SU-DHL-6 (cell line): Measurements from ENCODE around the gene TBX6.

Experiments
- H2AFZ ChIP-seq: fragments of 200-600 bp; sonication (generic); 2 replicates; pipeline ENCODE4 v1.6.1; 2014; ENCODE audit warnings: low read depth, mild to moderate bottlenecking, moderate library complexity, mixed read lengths, antibody characterized with exemption, low read length; ENCODE audit not compliant: severe bottlenecking
- H3F3A ChIP-seq: fragments of 200-600 bp; shearing (Covaris generic); 2 replicates; pipeline ENCODE4 v1.6.0; 2016; ENCODE audit warnings: antibody characterized with exemption, mild to moderate bottlenecking; ENCODE audit not compliant: insufficient read depth
- H3K27ac ChIP-seq: fragments of 200-600 bp; sonication (generic); 2 replicates; pipeline ENCODE4 v1.5.1; 2016; ENCODE audit warnings: low read depth, mild to moderate bottlenecking, low read length, moderate library complexity, mixed read lengths
- H3K27me3 ChIP-seq: fragments of 200-600 bp; sonication (generic), shearing (Covaris generic); 2 replicates; pipeline ENCODE4 v1.6.0; 2014; ENCODE audit warnings: mild to moderate bottlenecking, low read length
- H3K36me3 ChIP-seq: fragments of 200-600 bp; sonication (generic); 2 replicates; pipeline ENCODE4 v1.6.1; 2014; ENCODE audit warnings: mild to moderate bottlenecking, low read length, mixed read lengths
- H3K4me2 ChIP-seq: fragments of 300-600, 200-600 bp; shearing (Covaris generic), sonication (generic); 2 replicates; pipeline ENCODE4 v1.6.0; 2014; ENCODE audit warnings: low read length, low read depth, mild to moderate bottlenecking; ENCODE audit not compliant: poor library complexity, severe bottlenecking
- H3K4me3 ChIP-seq: fragments of 200-600 bp; sonication (generic); 2 replicates; pipeline ENCODE4 v1.5.1; 2014; ENCODE audit warnings: antibody characterized with exemption, low read length, mild to moderate bottlenecking, mixed read lengths; ENCODE audit not compliant: insufficient read depth, poor library complexity, severe bottlenecking
- H3K79me2 ChIP-seq: fragments of 200-600 bp; sonication (generic); 2 replicates; pipeline ENCODE4 v1.6.1; 2014; ENCODE audit warnings: mild to moderate bottlenecking, low read length, moderate library complexity; ENCODE audit not compliant: insufficient read depth
- H3K9ac ChIP-seq: fragments of 200-600 bp; sonication (generic); 2 replicates; pipeline ENCODE4 v1.7.0; 2014; ENCODE audit warnings: mild to moderate bottlenecking, low read length
- H3K9me2 ChIP-seq: fragments of 200-600 bp; sonication (generic); replicated peaks from 2 replicates; pipeline ENCODE4 v1.6.1; 2014; ENCODE audit warnings: low read length; ENCODE audit not compliant: insufficient read depth
- H3K9me3 ChIP-seq: fragments of 200-600 bp; sonication (generic); 2 replicates; pipeline ENCODE4 v1.6.1; 2014; ENCODE audit warnings: low read length, mixed read lengths; ENCODE audit not compliant: insufficient read depth
- H4K20me1 ChIP-seq: fragments of 200-600 bp; sonication (generic); 2 replicates; pipeline ENCODE4 v1.6.1; 2014; ENCODE audit warnings: low read depth, mild to moderate bottlenecking, antibody characterized with exemption, low read length, moderate library complexity, mixed read lengths
- CTCF ChIP-seq: fragments of 200-600 bp; sonication (generic); IDR thresholded peaks from one replicate; pipeline ENCODE4 v1.5.1; 2017; ENCODE audit warnings: antibody characterized with exemption, mild to moderate bottlenecking, low read length, moderate library complexity; ENCODE audit not compliant: insufficient read depth, poor library complexity, severe bottlenecking
- EZH2phosphoT487 ChIP-seq: fragments of 200-600 bp; sonication (generic), shearing (Covaris generic); conservative IDR thresholded peaks from 2 replicates; pipeline ENCODE4 v1.6.1; 2018; ENCODE audit warnings: mild to moderate bottlenecking, antibody characterized with exemption, low read length, moderate library complexity, mixed read lengths

Gene TBX6

GRCh38 chr16:30064729-30065101 is 27.0 kb downstream of the TBX6 start:
- H3K27me3 ChIP-seq = no peaks in the 10 kb centered on the region
- peak overlapping the region; percentile 84 for H3K4me3 ChIP-seq
- H3F3A ChIP-seq = no peaks in the 10 kb centered on the region; the same call in 1 of the 2 replicates
- no peak overlapping the region for H2AFZ ChIP-seq
- peak overlapping the region; percentile 87 for H3K4me2 ChIP-seq
- no peaks in the 10 kb centered on the region for H3K9me2 ChIP-seq
- peaks cover 34% of the 10 kb centered on the region for H3K79me2 ChIP-seq
- no peaks in the 10 kb centered on the region for H3K9me3 ChIP-seq
- peaks cover 12% of the 10 kb centered on the region for H3K36me3 ChIP-seq
- H3K27ac ChIP-seq = peak overlapping the region; percentile 97
- no peaks in the 10 kb centered on the region; the same call in 1 of the 2 replicates for H4K20me1 ChIP-seq
- H3K9ac ChIP-seq = peak overlapping the region; percentile 98
- TF ChIP-seq CTCF (no peak), EZH2phosphoT487 (no peak)

GRCh38 chr16:30063893-30064728 is 27.6 kb downstream of the TBX6 start:
- Histone ChIP-seq H3K79me2 (peaks cover 33% of the 10 kb centered on the region), H3K9me2 (no peaks in the 10 kb centered on the region), H3K4me2 (peak overlapping the region; percentile 87), H3K27me3 (no peaks in the 10 kb centered on the region), H3K27ac (peak overlapping the region; percentile 97), H3K9me3 (no peaks in the 10 kb centered on the region), H3K4me3 (peak overlapping the region; percentile 84), H4K20me1 (no peaks in the 10 kb centered on the region; the same call in 1 of the 2 replicates), H3F3A (no peaks in the 10 kb centered on the region), H2AFZ (peak overlapping the region; percentile 21), H3K36me3 (peaks cover 12% of the 10 kb centered on the region), H3K9ac (peak overlapping the region; percentile 98)
- TF ChIP-seq CTCF (peak; percentile 76), EZH2phosphoT487 (no peak)

GRCh38 chr16:30063278-30063892 is 28.3 kb downstream of the TBX6 start:
- no peak overlapping the region for H2AFZ ChIP-seq
- no peaks in the 10 kb centered on the region for H3K9me2 ChIP-seq
- H3F3A ChIP-seq = no peaks in the 10 kb centered on the region
- peaks cover 31% of the 10 kb centered on the region for H3K79me2 ChIP-seq
- peak overlapping the region; percentile 98 for H3K9ac ChIP-seq
- peak overlapping the region; percentile 87 for H3K4me2 ChIP-seq
- no peaks in the 10 kb centered on the region for H3K9me3 ChIP-seq
- H3K27ac ChIP-seq = peak overlapping the region; percentile 97
- H3K27me3 ChIP-seq = no peaks in the 10 kb centered on the region
- peaks cover 9% of the 10 kb centered on the region for H3K36me3 ChIP-seq
- TF ChIP-seq CTCF = no peak
- no peak for TF ChIP-seq EZH2phosphoT487
- no peaks in the 10 kb centered on the region; the same call in 1 of the 2 replicates for H4K20me1 ChIP-seq
- peak overlapping the region; percentile 84 for H3K4me3 ChIP-seq
